IPS DF 6.9 (cell line): ENCODE measurements around the gene SERPINH1.

Experiments
- DNase-seq: peaks from one replicate; pipeline ENCODE4 v3.0.0-alpha.2; 2013; ENCODE audit warnings: low read depth, low spot score
- H3K27ac ChIP-seq: one replicate; pipeline ENCODE4 v1.5.1; 2013; ENCODE audit warnings: low read length, control low read depth
- H3K27me3 ChIP-seq: 2 replicates; pipeline ENCODE4 v1.6.1; 2013; ENCODE audit warnings: mild to moderate bottlenecking, low read length; ENCODE audit not compliant: control insufficient read depth, insufficient read depth
- H3K36me3 ChIP-seq: 2 replicates; pipeline ENCODE4 v1.6.1; 2013; ENCODE audit warnings: low read length; ENCODE audit not compliant: control insufficient read depth, insufficient read depth
- H3K4me1 ChIP-seq: 2 replicates; pipeline ENCODE4 v1.6.1; 2013; ENCODE audit warnings: low read length; ENCODE audit not compliant: control insufficient read depth, insufficient read depth
- H3K4me3 ChIP-seq: 2 replicates; pipeline ENCODE4 v1.5.1; 2013; ENCODE audit warnings: mild to moderate bottlenecking, low read length
- H3K9me3 ChIP-seq: 2 replicates; pipeline ENCODE4 v1.6.1; 2013; ENCODE audit warnings: low read length, inconsistent platforms; ENCODE audit not compliant: control insufficient read depth, insufficient read depth
- WGBS: extraction: QIAGEN DNeasy Blood & Tissue Kit; methylation state at CpG from one replicate; pipeline ENCODE4 v1.1.7; 2013; ENCODE audit warnings: mixed read lengths, missing lambda C conversion rate; ENCODE audit not compliant: insufficient read length, insufficient coverage; 5-methylcytosine and 5-hydroxymethylcytosine counted together

SERPINH1 gene

GRCh38 chr11:75566763-75567279 is 4.8 kb downstream of the SERPINH1 start:
- peaks cover 10% of the 10 kb centered on the region for H3K4me1 ChIP-seq
- no peak overlapping the region for H3K27ac ChIP-seq
- peaks cover 47% of the 10 kb centered on the region for H3K36me3 ChIP-seq
- no peak for DNase-seq
- no peaks in the 10 kb centered on the region for H3K9me3 ChIP-seq
- H3K27me3 ChIP-seq, result no peaks in the 10 kb centered on the region
- no CpG with 5 or more reads among the region's 34 CpGs for WGBS
- H3K4me3 ChIP-seq, result no peak overlapping the region

DNA sequence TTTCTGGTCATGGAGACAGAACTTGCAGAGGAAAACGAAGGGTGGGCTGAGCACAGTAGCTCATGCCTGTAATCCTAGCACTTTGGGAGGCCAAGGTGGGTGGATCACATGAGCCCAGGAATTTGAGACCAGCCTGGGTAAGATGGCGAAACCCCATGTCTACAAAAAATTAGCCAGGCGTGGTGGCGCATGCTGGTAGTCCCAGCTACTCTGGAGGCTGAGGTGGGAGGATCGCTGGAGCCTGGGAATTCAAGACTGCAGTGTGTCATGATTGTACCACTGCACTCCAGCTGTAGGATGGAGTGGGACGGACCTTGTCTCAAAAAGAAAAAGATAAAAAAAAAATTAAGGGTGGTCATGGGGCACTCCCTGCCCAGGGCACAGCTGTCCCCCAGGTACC is 5.9 kb downstream of the SERPINH1 start:
- no peak overlapping the region for H3K4me3 ChIP-seq
- H3K4me1 ChIP-seq, result peaks cover 10% of the 10 kb centered on the region
- no peaks in the 10 kb centered on the region for H3K27me3 ChIP-seq
- no peak for DNase-seq
- WGBS, result no CpG with 5 or more reads among the region's 6 CpGs
- H3K27ac ChIP-seq, result no peak overlapping the region
- H3K9me3 ChIP-seq, result no peaks in the 10 kb centered on the region
- peaks cover 58% of the 10 kb centered on the region for H3K36me3 ChIP-seq

DNA sequence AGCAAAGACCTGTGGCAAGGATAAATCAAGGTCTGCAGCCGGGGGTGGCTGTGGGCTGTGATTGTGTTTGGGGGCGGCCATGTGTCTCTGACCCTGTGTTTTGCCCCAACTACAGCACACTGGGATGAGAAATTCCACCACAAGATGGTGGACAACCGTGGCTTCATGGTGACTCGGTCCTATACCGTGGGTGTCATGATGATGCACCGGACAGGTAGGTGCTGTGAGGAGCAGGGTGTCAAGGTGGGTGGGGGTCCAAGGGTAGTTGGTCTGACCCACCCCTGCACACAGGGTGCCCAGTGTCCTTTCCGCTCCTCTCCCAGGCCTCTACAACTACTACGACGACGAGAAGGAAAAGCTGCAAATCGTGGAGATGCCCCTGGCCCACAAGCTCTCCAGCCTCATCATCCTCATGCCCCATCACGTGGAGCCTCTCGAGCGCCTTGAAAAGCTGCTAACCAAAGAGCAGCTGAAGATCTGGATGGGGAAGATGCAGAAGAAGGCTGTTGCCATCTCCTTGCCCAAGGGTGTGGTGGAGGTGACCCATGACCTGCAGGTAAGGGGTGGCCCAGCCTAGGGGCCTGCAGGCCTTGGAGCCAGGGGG is 6.7 kb downstream of the SERPINH1 start:
- H3K4me3 ChIP-seq, result no peak overlapping the region
- DNase-seq, result no peak
- peaks cover 10% of the 10 kb centered on the region for H3K4me1 ChIP-seq
- WGBS, result no CpG with 5 or more reads among the region's 14 CpGs
- H3K27ac ChIP-seq, result no peak overlapping the region
- H3K9me3 ChIP-seq, result no peaks in the 10 kb centered on the region
- H3K27me3 ChIP-seq, result no peaks in the 10 kb centered on the region
- H3K36me3 ChIP-seq, result peaks cover 65% of the 10 kb centered on the region

GRCh38 chr11:75570559-75571139 is 8.6 kb downstream of the SERPINH1 start:
- Histone ChIP-seq H3K4me1 (no peaks in the 10 kb centered on the region; the same call in 1 of the 2 replicates), H3K4me3 (no peak overlapping the region), H3K36me3 (peaks cover 65% of the 10 kb centered on the region), H3K9me3 (no peaks in the 10 kb centered on the region), H3K27ac (no peak overlapping the region), H3K27me3 (no peaks in the 10 kb centered on the region)
- DNase-seq, result no peak
- WGBS, result no CpG with 5 or more reads among the region's 9 CpGs

DNA sequence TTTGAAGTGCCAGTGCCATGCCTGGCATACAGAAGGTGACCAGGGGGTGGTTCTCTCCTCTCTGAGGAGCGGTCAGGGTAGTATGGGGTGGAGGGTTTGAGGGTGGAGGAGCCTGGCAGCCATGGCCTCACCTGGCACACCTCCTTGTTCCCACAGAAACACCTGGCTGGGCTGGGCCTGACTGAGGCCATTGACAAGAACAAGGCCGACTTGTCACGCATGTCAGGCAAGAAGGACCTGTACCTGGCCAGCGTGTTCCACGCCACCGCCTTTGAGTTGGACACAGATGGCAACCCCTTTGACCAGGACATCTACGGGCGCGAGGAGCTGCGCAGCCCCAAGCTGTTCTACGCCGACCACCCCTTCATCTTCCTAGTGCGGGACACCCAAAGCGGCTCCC is 9.6 kb downstream of the SERPINH1 start:
- H3K27me3 ChIP-seq, result no peaks in the 10 kb centered on the region
- H3K4me1 ChIP-seq, result peaks cover 2% of the 10 kb centered on the region
- DNase-seq, result no peak
- no peaks in the 10 kb centered on the region for H3K9me3 ChIP-seq
- no peak overlapping the region for H3K27ac ChIP-seq
- no CpG with 5 or more reads among the region's 14 CpGs for WGBS
- peaks cover 59% of the 10 kb centered on the region for H3K36me3 ChIP-seq
- no peak overlapping the region for H3K4me3 ChIP-seq

DNA sequence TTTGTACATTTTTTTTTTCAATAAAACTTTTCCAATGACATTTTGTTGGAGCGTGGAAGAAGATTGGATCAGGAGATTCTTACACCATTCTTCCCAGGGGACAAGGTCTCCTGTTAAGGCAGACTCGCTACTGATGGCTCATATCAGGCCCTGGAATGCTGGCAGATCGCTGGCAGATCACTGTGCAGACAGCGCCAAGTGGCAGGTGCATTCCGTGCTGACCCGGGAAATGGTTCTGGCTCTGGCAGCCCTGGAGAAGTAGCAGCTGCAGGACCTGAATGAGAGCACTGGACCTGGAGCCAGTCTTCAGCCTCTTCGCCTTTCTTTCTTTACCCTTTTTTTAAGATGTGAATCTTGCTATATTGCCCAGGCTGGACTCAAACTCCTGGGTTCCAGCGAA is 10.7 kb downstream of the SERPINH1 start:
- Histone ChIP-seq H3K4me1 (peaks cover 2% of the 10 kb centered on the region), H3K4me3 (no peak overlapping the region), H3K27me3 (no peaks in the 10 kb centered on the region), H3K27ac (no peak overlapping the region), H3K36me3 (peaks cover 54% of the 10 kb centered on the region), H3K9me3 (no peaks in the 10 kb centered on the region)
- no CpG with 5 or more reads among the region's 8 CpGs for WGBS
- DNase-seq, result no peak

GRCh38 chr11:75574698-75575602 is 12.9 kb downstream of the SERPINH1 start:
- DNase-seq, result no peak

GRCh38 chr11:75576017-75576416 is 14.0 kb downstream of the SERPINH1 start:
- Histone ChIP-seq H3K4me3 (no peak overlapping the region), H3K27ac (no peak overlapping the region), H3K9me3 (no peaks in the 10 kb centered on the region), H3K27me3 (no peaks in the 10 kb centered on the region), H3K36me3 (peaks cover 26% of the 10 kb centered on the region), H3K4me1 (peaks cover 2% of the 10 kb centered on the region)
- WGBS, result no CpG with 5 or more reads among the region's 6 CpGs
- DNase-seq, result no peak

More at GRCh38 chr11:75574698-75575602, 12.9 kb downstream of the SERPINH1 start:
- H3K27ac ChIP-seq, result no peak overlapping the region
- WGBS, result no CpG with 5 or more reads among the region's 12 CpGs
- H3K4me1 ChIP-seq, result peaks cover 2% of the 10 kb centered on the region
- H3K4me3 ChIP-seq, result no peak overlapping the region
- H3K36me3 ChIP-seq, result peaks cover 36% of the 10 kb centered on the region
- H3K9me3 ChIP-seq, result no peaks in the 10 kb centered on the region
- H3K27me3 ChIP-seq, result no peaks in the 10 kb centered on the region

GRCh38 chr11:75576499-75576918 is 14.5 kb downstream of the SERPINH1 start:
- Histone ChIP-seq H3K27ac (no peak overlapping the region), H3K4me1 (peaks cover 2% of the 10 kb centered on the region), H3K27me3 (no peaks in the 10 kb centered on the region), H3K4me3 (no peak overlapping the region), H3K36me3 (peaks cover 21% of the 10 kb centered on the region), H3K9me3 (no peaks in the 10 kb centered on the region)
- no peak for DNase-seq
- no CpG with 5 or more reads among the region's 8 CpGs for WGBS

DNA sequence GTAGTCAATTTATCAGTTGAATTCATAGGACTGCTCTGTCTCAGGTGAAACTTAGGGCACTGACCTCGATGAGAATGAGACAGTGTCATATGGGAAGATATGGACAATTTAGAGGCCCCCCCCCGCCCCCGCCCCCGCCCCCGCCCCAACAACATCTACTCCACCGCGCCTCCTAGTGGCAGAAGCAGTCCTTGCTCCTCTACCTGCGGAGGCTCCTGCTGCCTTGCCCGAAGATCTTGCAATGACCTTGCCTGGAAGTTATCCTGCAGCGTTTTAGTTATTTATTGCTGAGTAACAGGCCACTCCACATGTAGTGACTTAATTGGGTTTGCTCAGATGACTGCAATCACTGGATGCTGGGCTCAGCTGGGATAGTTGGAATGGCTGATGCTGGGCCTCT is 15.2 kb downstream of the SERPINH1 start:
- peaks cover 2% of the 10 kb centered on the region for H3K4me1 ChIP-seq
- H3K9me3 ChIP-seq, result no peaks in the 10 kb centered on the region
- H3K36me3 ChIP-seq, result peaks cover 14% of the 10 kb centered on the region
- no peak for DNase-seq
- H3K27me3 ChIP-seq, result no peaks in the 10 kb centered on the region
- no CpG with 5 or more reads among the region's 10 CpGs for WGBS
- H3K4me3 ChIP-seq, result no peak overlapping the region
- H3K27ac ChIP-seq, result no peak overlapping the region
